Astrocyte (in vitro differentiated cells and primary cell): ENCODE measurements around the gene SPIN4. TPM values are rescaled to one million over a fixed set of nuclear protein-coding genes. Genes with fewer than 3 reads are reported as not detected.

Experiments used
- DNase-seq: peaks from one replicate; pipeline ENCODE4 v3.0.0-alpha.2; 2010; ENCODE audit warnings: low read depth
- FAIRE-seq: peaks from 2 replicates; lab custom pipeline; 2011; peaks lifted over from hg19 to GRCh38; lab: Jason Lieb, UNC
- H2AFZ ChIP-seq: 2 replicates; pipeline ENCODE4 v1.6.0; 2012; ENCODE audit warnings: low read depth, low read length, inconsistent platforms
- H3K27ac ChIP-seq: 2 replicates; pipeline ENCODE4 v1.5.1; 2011; ENCODE audit warnings: low read depth, low read length, inconsistent platforms
- H3K27me3 ChIP-seq: 2 replicates; pipeline ENCODE4 v1.6.0; 2011; ENCODE audit warnings: low read length, inconsistent platforms; ENCODE audit not compliant: insufficient read depth
- H3K36me3 ChIP-seq: 2 replicates; pipeline ENCODE4 v1.5.1; 2011; ENCODE audit warnings: low read length, inconsistent platforms; ENCODE audit not compliant: insufficient read depth
- H3K4me1 ChIP-seq: 2 replicates; pipeline ENCODE4 v1.5.1; 2011; ENCODE audit warnings: low read length, inconsistent platforms; ENCODE audit not compliant: insufficient read depth
- H3K4me2 ChIP-seq: 2 replicates; pipeline ENCODE4 v1.6.0; 2012; ENCODE audit warnings: low read length, inconsistent platforms
- H3K4me3 ChIP-seq: 2 replicates; pipeline ENCODE4 v1.5.1; 2011; ENCODE audit warnings: low read depth, mild to moderate bottlenecking, low read length, inconsistent platforms; ENCODE audit not compliant: insufficient read depth
- H3K79me2 ChIP-seq: 2 replicates; pipeline ENCODE4 v1.6.0; 2012; ENCODE audit warnings: mild to moderate bottlenecking, low read length, inconsistent platforms; ENCODE audit not compliant: insufficient read depth
- H3K9ac ChIP-seq: 2 replicates; pipeline ENCODE4 v1.6.0; 2012; ENCODE audit warnings: mild to moderate bottlenecking, low read length, inconsistent platforms
- H3K9me3 ChIP-seq: 2 replicates; pipeline ENCODE4 v1.5.1; 2012; ENCODE audit warnings: low read depth, mild to moderate bottlenecking, low read length, inconsistent platforms; ENCODE audit not compliant: insufficient read depth
- H4K20me1 ChIP-seq: 2 replicates; pipeline ENCODE4 v1.6.0; 2012; ENCODE audit warnings: low read length, inconsistent platforms; ENCODE audit not compliant: insufficient read depth
- H3K27ac Mint-ChIP-seq: one replicate; pipeline ENCODE4 v1.8.0; 2021; ENCODE audit warnings: mild to moderate bottlenecking, mixed read lengths; ENCODE audit not compliant: unreplicated experiment
- H3K27me3 Mint-ChIP-seq: one replicate; pipeline ENCODE4 v1.8.0; 2021; ENCODE audit warnings: low read depth, mixed read lengths; ENCODE audit not compliant: unreplicated experiment
- H3K36me3 Mint-ChIP-seq: one replicate; pipeline ENCODE4 v1.8.0; 2021; ENCODE audit warnings: low read depth, mixed read lengths; ENCODE audit not compliant: unreplicated experiment
- H3K4me1 Mint-ChIP-seq: one replicate; pipeline ENCODE4 v1.8.0; 2021; ENCODE audit warnings: low read depth, mixed read lengths; ENCODE audit not compliant: unreplicated experiment
- H3K4me3 Mint-ChIP-seq: one replicate; pipeline ENCODE4 v1.8.0; 2021; ENCODE audit warnings: mild to moderate bottlenecking, moderate library complexity, mixed read lengths; ENCODE audit not compliant: unreplicated experiment
- H3K9me3 Mint-ChIP-seq: one replicate; pipeline ENCODE4 v1.8.0; 2021; ENCODE audit warnings: mild to moderate bottlenecking, mixed read lengths; ENCODE audit not compliant: unreplicated experiment
- CTCF ChIP-seq: IDR thresholded peaks from 2 replicates; pipeline ENCODE4 v1.5.1; 2011; ENCODE audit warnings: low read depth, mild to moderate bottlenecking, inconsistent platforms, low read length, moderate library complexity; ENCODE audit not compliant: insufficient read depth
- EZH2 ChIP-seq: IDR thresholded peaks from 2 replicates; pipeline ENCODE4 v1.6.1; 2012; ENCODE audit warnings: mild to moderate bottlenecking, low read length, inconsistent platforms; ENCODE audit not compliant: insufficient read depth
- total RNA-seq: library from RNA; stranded (reverse); gene quantifications from 2 replicates; pipeline ENCODE4 v1.2.1, GENCODE V29; 2021

SPIN4 gene
- total RNA-seq, 1 donor from 2014 or later: 4.9 TPM

- no peaks in the 10 kb centered on the region for H4K20me1 ChIP-seq
- no peak overlapping the region for H3K9ac ChIP-seq
- Mint-ChIP-seq H3K4me1 (no peaks in the 10 kb centered on the region), H3K27me3 (peaks cover 2% of the 10 kb centered on the region), H3K9me3 (no peaks in the 10 kb centered on the region), H3K27ac (no peak overlapping the region), H3K4me3 (no peak overlapping the region), H3K36me3 (no peaks in the 10 kb centered on the region)
- H3K27me3 ChIP-seq: no peaks in the 10 kb centered on the region
- H3K4me3 ChIP-seq: no peak overlapping the region
- no peaks in the 10 kb centered on the region for H3K9me3 ChIP-seq
- no peak for FAIRE-seq
- H3K4me2 ChIP-seq: no peak overlapping the region
- no peaks in the 10 kb centered on the region for H3K36me3 ChIP-seq
- no peak overlapping the region for H2AFZ ChIP-seq
- DNase-seq: no peak
- TF ChIP-seq EZH2 (no peak), CTCF (no peak)
- H3K4me1 ChIP-seq: peaks cover 4% of the 10 kb centered on the region
- H3K79me2 ChIP-seq: peaks cover 10% of the 10 kb centered on the region
- no peak overlapping the region for H3K27ac ChIP-seq
Measured at GRCh38 chrX:63354484-63354883, 3.4 kb upstream of the SPIN4 start.

GRCh38 chrX:63350465-63350877 lies 661 bp downstream of the SPIN4 start:
- Histone ChIP-seq H4K20me1 (no peaks in the 10 kb centered on the region), H3K9ac (peak overlapping the region; percentile 80), H3K4me3 (peak overlapping the region; percentile 73), H3K9me3 (no peaks in the 10 kb centered on the region), H3K27ac (peak overlapping the region; percentile 70), H3K36me3 (no peaks in the 10 kb centered on the region), H3K27me3 (no peaks in the 10 kb centered on the region), H3K4me2 (peak overlapping the region; percentile 90), H3K79me2 (peaks cover 15% of the 10 kb centered on the region), H3K4me1 (peaks cover 4% of the 10 kb centered on the region), H2AFZ (peak overlapping the region; percentile 84)
- peak overlapping the region; percentile 89 for H3K4me3 Mint-ChIP-seq
- no peaks in the 10 kb centered on the region for H3K9me3 Mint-ChIP-seq
- H3K27ac Mint-ChIP-seq: no peak overlapping the region
- H3K27me3 Mint-ChIP-seq: no peaks in the 10 kb centered on the region
- FAIRE-seq: peak; percentile 45
- H3K36me3 Mint-ChIP-seq: no peaks in the 10 kb centered on the region
- peak; percentile 4 for DNase-seq
- TF ChIP-seq EZH2 (no peak), CTCF (no peak)
- no peaks in the 10 kb centered on the region for H3K4me1 Mint-ChIP-seq

- Mint-ChIP-seq H3K4me1 (no peaks in the 10 kb centered on the region), H3K36me3 (no peaks in the 10 kb centered on the region), H3K4me3 (peak overlapping the region; percentile 2), H3K27me3 (no peaks in the 10 kb centered on the region), H3K27ac (no peak overlapping the region), H3K9me3 (no peaks in the 10 kb centered on the region)
- Histone ChIP-seq H3K27me3 (no peaks in the 10 kb centered on the region), H3K4me1 (peaks cover 4% of the 10 kb centered on the region), H3K9me3 (no peaks in the 10 kb centered on the region), H3K36me3 (no peaks in the 10 kb centered on the region), H3K4me3 (no peak overlapping the region), H3K79me2 (peaks cover 15% of the 10 kb centered on the region), H2AFZ (no peak overlapping the region), H4K20me1 (no peaks in the 10 kb centered on the region), H3K27ac (no peak overlapping the region), H3K9ac (no peak overlapping the region), H3K4me2 (peak overlapping the region; percentile 90)
- FAIRE-seq: peak; percentile 50
- TF ChIP-seq CTCF (no peak), EZH2 (no peak)
- no peak for DNase-seq
Measured at GRCh38 chrX:63349307-63349706, 1.8 kb downstream of the SPIN4 start.
